GM12891 (cell line): ENCODE measurements around the gene CADM3.

Source experiments
- POLR2A ChIP-seq: IDR thresholded peaks from 2 replicates; pipeline ENCODE4 v1.6.1; 2011; ENCODE audit warnings: low read depth, low read length, control low read depth
- POLR2AphosphoS5 ChIP-seq: IDR thresholded peaks from 2 replicates; pipeline ENCODE4 v1.6.1; 2011; ENCODE audit warnings: low read depth, low read length, control low read depth
- TAF1 ChIP-seq: IDR thresholded peaks from 2 replicates; pipeline ENCODE4 v1.6.1; 2011; ENCODE audit warnings: low read depth, low read length, control low read depth

GRCh38 chr1:159187033-159187432 lies 15.6 kb downstream of the CADM3 start:
- TF ChIP-seq TAF1 (no peak), POLR2A (no peak), POLR2AphosphoS5 (no peak)
